HepG2 (cell line): ENCODE measurements around the gene FBXL13. TPM values are rescaled to one million over a fixed set of nuclear protein-coding genes. Genes with fewer than 3 reads are reported as not detected.

Experiments
- ATAC-seq: fragments of 200-7000 bp; cut with Tn5 transposase; 3 replicates; pipeline ENCODE4 v1.9.1; 2020; ENCODE audit warnings: mild to moderate bottlenecking, moderate library complexity
- BruUV-seq: library from RNA; stranded (reverse); fragments of 400-500 nt; replicated peaks from 2 replicates; lab custom pipeline; 2021; lab: Mats Ljungman, UMichigan
- CTCF ChIA-PET: fragments of 300-600 bp; formaldehyde crosslinking; extraction: SDS; loops from one replicate; lab custom pipeline; 2021; ENCODE audit warnings: low total read pairs, inconsistent platforms, low intra/inter-chr PET ratio; lab: Yijun Ruan, JAX
- POLR2A ChIA-PET: fragments of 350-600 bp; sonication (Branson Sonifier 250); formaldehyde crosslinking; loops from one replicate; lab custom pipeline; 2020; ENCODE audit warnings: antibody characterized with exemption, inconsistent platforms; lab: Yijun Ruan, JAX
- DNase-seq: peaks from one replicate; pipeline ENCODE4 v3.0.0-alpha.2; 2015; ENCODE audit warnings: low spot score
- FAIRE-seq: peaks from 3 replicates; lab custom pipeline; 2011; peaks lifted over from hg19 to GRCh38; lab: Jason Lieb, UNC
- H2AFZ ChIP-seq: one replicate; pipeline ENCODE4 v1.6.1; 2011; ENCODE audit warnings: low read length, inconsistent platforms
- H3K27ac ChIP-seq: fragments of 300-600 bp; 3 replicates; pipeline ENCODE4 v1.8.0; 2011; ENCODE audit warnings: mixed run types, mild to moderate bottlenecking, mixed read lengths, low read length, inconsistent platforms; ENCODE audit not compliant: insufficient read depth; ENCODE audit errors: extremely low read length
- H3K27me3 ChIP-seq, 2 experiments: fragments of 200-600 bp in 1 of 2; 2 replicates in 1 of 2; 3 replicates in 1 of 2; pipeline versions ENCODE4 v1.6.0 to v1.8.0; 2011; ENCODE audit warnings: low read length in 2 of 2, mild to moderate bottlenecking in 2 of 2, moderate library complexity in 2 of 2, inconsistent platforms in 1 of 2; ENCODE audit not compliant: insufficient read depth in 2 of 2, control insufficient read depth in 1 of 2
- H3K36me3 ChIP-seq, 2 experiments: fragments of 200-600 bp in 1 of 2; replicated peaks in 1 of 2; 2 replicates in 1 of 2; 3 replicates in 1 of 2; pipeline versions ENCODE4 v1.5.1 to v1.8.0; 2011; ENCODE audit warnings: low read length in 2 of 2, inconsistent platforms in 1 of 2; ENCODE audit not compliant: insufficient read depth in 2 of 2, control insufficient read depth in 1 of 2
- H3K4me1 ChIP-seq: 2 replicates; pipeline ENCODE4 v1.5.1; 2012; ENCODE audit warnings: low read length, inconsistent platforms; ENCODE audit not compliant: insufficient read depth
- H3K4me2 ChIP-seq: 2 replicates; pipeline ENCODE4 v1.6.0; 2011; ENCODE audit warnings: low read depth, low read length, inconsistent platforms
- H3K4me3 ChIP-seq, 3 experiments: fragments of 200-600 bp in 1 of 3; sonication (generic), shearing (Covaris generic) in 1 of 3; replicated peaks in 1 of 3; 2 replicates each; pipeline ENCODE4 v1.5.1; 2011 to 2016; ENCODE audit warnings: low read length in 3 of 3, inconsistent platforms in 2 of 3, low read depth in 2 of 3, mild to moderate bottlenecking in 2 of 3, control low read depth in 1 of 3, mixed read lengths in 1 of 3; ENCODE audit not compliant: insufficient read depth in 1 of 3
- H3K79me2 ChIP-seq: one replicate; pipeline ENCODE4 v1.6.1; 2011; ENCODE audit warnings: low read length, inconsistent platforms; ENCODE audit not compliant: insufficient read depth
- H3K9ac ChIP-seq: 2 replicates; pipeline ENCODE4 v1.6.0; 2011; ENCODE audit warnings: mild to moderate bottlenecking, low read depth, low read length, inconsistent platforms; ENCODE audit not compliant: insufficient read depth
- H3K9me3 ChIP-seq: 2 replicates; pipeline ENCODE4 v1.5.1; 2012; ENCODE audit warnings: mild to moderate bottlenecking, low read length
- H4K20me1 ChIP-seq: 2 replicates; pipeline ENCODE4 v1.6.0; 2011; ENCODE audit warnings: inconsistent platforms, mild to moderate bottlenecking, low read length, moderate library complexity; ENCODE audit not compliant: insufficient read depth
- PCBP1 ChIP-seq: fragments of 200-400 bp; formaldehyde crosslinking; IDR thresholded peaks from 2 replicates; pipeline ENCODE4 v1.6.1; 2017; ENCODE audit warnings: mild to moderate bottlenecking, low read depth, low read length, borderline replicate concordance
- SMAD9 ChIP-seq: sonication (generic); formaldehyde crosslinking; IDR thresholded peaks from 2 replicates; pipeline ENCODE4 v1.5.1; 2020; ENCODE audit warnings: mild to moderate bottlenecking, missing genetic modification reagents
- TRAFD1 ChIP-seq: sonication (generic); formaldehyde crosslinking; IDR thresholded peaks from 2 replicates; pipeline ENCODE4 v1.5.1; 2020; ENCODE audit warnings: missing genetic modification reagents, mild to moderate bottlenecking, borderline replicate concordance
- YEATS2 ChIP-seq: sonication (generic); formaldehyde crosslinking; IDR thresholded peaks from 2 replicates; pipeline ENCODE4 v1.4.0; 2020; ENCODE audit warnings: missing genetic modification reagents, borderline replicate concordance
- ZBTB25 ChIP-seq: IDR thresholded peaks from 2 replicates; pipeline ENCODE4 v1.6.1; 2018; ENCODE audit warnings: missing genetic modification reagents
- ZBTB3 ChIP-seq: sonication (generic); formaldehyde crosslinking; IDR thresholded peaks from 2 replicates; pipeline ENCODE4 v1.4.0; 2020; ENCODE audit warnings: low read depth, mild to moderate bottlenecking, moderate library complexity, missing genetic modification reagents, borderline replicate concordance
- ZNF160 ChIP-seq: sonication (generic); formaldehyde crosslinking; IDR thresholded peaks from 2 replicates; pipeline ENCODE4 v1.8.0; 2022; ENCODE audit warnings: mild to moderate bottlenecking, inconsistent platforms, missing genetic modification reagents
- ZNF792 ChIP-seq: IDR thresholded peaks from 2 replicates; pipeline ENCODE4 v1.6.1; 2016
- ZNF879 ChIP-seq: sonication (generic); formaldehyde crosslinking; IDR thresholded peaks from 2 replicates; pipeline ENCODE4 v1.8.1; 2023; ENCODE audit warnings: missing genetic modification reagents
- WGBS: methylation state at CpG from one replicate; pipeline ENCODE4 v1.1.6; 2017; ENCODE audit warnings: low lambda C conversion rate; 5-methylcytosine and 5-hydroxymethylcytosine counted together
- in situ Hi-C: cut with HindIII; loops from 2 replicates; pipeline ENCODE4 v1.10.0; 2017; ENCODE audit warnings: low pct_unique_long_range_greater_than_20kb; ENCODE audit not compliant: extremely low pct_ligation_motif_present
- intact Hi-C: fragments of 100-400 bp; cut with micrococcal nuclease; formaldehyde crosslinking; loops from one replicate; pipeline ENCODE4 v1.10.0; 2022; ENCODE audit not compliant: unreplicated experiment
- polyA plus RNA-seq, 8 experiments: library from polyadenylated mRNA; depleted of rRNA in 3 of 8; stranded (reverse) in 7 of 8; unstranded in 1 of 8; fragments of >200 nt; fragmentation: Illumina TruSeq in 4 of 8; extraction: Trizol in 4 of 8; gene quantifications; 2 replicates each; pipeline versions ENCODE4 v1.2.1 to v1.2.3, GENCODE V29; 2011 to 2016; ENCODE audit warnings: low read depth in 4 of 8, missing spikeins in 1 of 8, mixed read lengths in 1 of 8; ENCODE audit not compliant: insufficient read depth in 1 of 8
- total RNA-seq, 5 experiments: library from RNA; depleted of rRNA; stranded (reverse); fragments of >200 nt; fragmentation: Illumina TruSeq; extraction: Trizol; gene quantifications; 2 replicates each; pipeline ENCODE4 v1.2.3, GENCODE V29; 2016; ENCODE audit warnings: low read depth in 1 of 5
- TF ChIP-seq, protein P1 (sequence below): sonication (generic); formaldehyde crosslinking; IDR thresholded peaks from 2 replicates; pipeline ENCODE4 v1.9.0; 2021; ENCODE audit warnings: missing genetic modification reagents, borderline replicate concordance
- TF ChIP-seq, protein P2 (sequence below): sonication (generic); formaldehyde crosslinking; IDR thresholded peaks from 2 replicates; pipeline ENCODE4 v1.4.0; 2020; ENCODE audit warnings: missing genetic modification reagents, mild to moderate bottlenecking, borderline replicate concordance
- TF ChIP-seq, protein P3 (sequence below): sonication (generic); formaldehyde crosslinking; IDR thresholded peaks from 2 replicates; pipeline ENCODE4 v1.8.0; 2022; ENCODE audit warnings: low read depth, missing genetic modification reagents

Gene FBXL13
- total and polyA plus RNA-seq, 2 of the 13 experiments (the other 11 are each of a cell fraction or from before 2014, with no cell fraction given) = 0.24 to 0.77 TPM

DNA sequence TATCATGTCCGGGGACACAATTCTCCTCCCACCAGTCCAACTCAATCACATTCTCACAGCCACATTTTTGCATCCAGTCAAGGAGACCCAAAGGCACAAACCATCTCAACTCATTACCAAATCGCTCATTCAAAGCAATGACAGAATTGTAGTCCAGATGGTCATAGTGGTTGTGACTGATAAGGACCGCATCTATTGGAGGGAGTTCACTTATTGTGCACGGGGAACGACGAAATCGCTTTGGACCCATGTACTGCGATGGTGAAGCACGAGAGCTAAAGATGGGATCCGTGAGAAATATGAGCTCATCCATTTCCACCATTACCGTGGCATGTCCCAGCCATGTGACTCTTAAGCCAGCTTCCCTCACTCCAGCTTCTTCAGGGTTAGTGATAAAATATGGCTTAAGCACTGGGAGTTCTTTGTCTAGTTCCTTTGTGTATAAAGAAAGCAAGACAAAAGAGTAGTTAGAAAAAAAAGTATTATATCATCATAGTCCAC is 45.2 kb upstream of the FBXL13 start (continued):
- no peak for TF ChIP-seq PCBP1
- no peak for TF ChIP-seq ZNF160
- TF ChIP-seq, protein P1, sequence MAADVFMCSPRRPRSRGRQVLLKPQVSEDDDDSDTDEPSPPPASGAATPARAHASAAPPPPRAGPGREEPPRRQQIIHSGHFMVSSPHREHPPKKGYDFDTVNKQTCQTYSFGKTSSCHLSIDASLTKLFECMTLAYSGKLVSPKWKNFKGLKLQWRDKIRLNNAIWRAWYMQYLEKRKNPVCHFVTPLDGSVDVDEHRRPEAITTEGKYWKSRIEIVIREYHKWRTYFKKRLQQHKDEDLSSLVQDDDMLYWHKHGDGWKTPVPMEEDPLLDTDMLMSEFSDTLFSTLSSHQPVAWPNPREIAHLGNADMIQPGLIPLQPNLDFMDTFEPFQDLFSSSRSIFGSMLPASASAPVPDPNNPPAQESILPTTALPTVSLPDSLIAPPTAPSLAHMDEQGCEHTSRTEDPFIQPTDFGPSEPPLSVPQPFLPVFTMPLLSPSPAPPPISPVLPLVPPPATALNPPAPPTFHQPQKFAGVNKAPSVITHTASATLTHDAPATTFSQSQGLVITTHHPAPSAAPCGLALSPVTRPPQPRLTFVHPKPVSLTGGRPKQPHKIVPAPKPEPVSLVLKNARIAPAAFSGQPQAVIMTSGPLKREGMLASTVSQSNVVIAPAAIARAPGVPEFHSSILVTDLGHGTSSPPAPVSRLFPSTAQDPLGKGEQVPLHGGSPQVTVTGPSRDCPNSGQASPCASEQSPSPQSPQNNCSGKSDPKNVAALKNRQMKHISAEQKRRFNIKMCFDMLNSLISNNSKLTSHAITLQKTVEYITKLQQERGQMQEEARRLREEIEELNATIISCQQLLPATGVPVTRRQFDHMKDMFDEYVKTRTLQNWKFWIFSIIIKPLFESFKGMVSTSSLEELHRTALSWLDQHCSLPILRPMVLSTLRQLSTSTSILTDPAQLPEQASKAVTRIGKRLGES (CRISPR knock-in tag) = no peak

DNA sequence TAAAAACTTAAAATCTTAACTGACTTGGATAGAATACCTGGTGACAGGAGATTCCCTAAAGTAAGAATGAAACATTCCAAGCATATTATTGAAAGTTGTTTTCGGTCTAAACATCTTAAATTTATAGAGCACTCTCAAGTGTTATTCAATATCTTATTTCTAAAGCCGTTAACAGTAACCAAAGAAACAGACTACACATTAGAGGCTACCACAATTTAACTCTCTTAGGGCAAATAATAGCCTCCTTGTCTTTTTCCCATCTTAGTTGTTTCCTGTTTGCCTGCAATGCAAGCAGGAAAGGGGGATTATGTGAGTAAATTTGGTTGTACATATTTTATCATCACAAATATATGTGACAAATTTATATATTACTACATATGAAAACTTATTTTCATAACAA is 42.9 kb upstream of the FBXL13 start:
- H3K4me2 ChIP-seq = no peak overlapping the region
- no peaks in the 10 kb centered on the region for H4K20me1 ChIP-seq
- no peak overlapping the region for H3K27ac ChIP-seq
- intact Hi-C loops (no loop called here), in situ Hi-C loops (no loop called here)
- FAIRE-seq (no peak), DNase-seq (no peak), ATAC-seq (no peak)
- H3K79me2 ChIP-seq = no peaks in the 10 kb centered on the region
- H2AFZ ChIP-seq = no peak overlapping the region
- no peaks in the 10 kb centered on the region for H3K4me1 ChIP-seq
- no peaks in the 10 kb centered on the region for H3K9me3 ChIP-seq
- no TSS peak for BruUV-seq
- no peaks in the 10 kb centered on the region for H3K27me3 ChIP-seq
- POLR2A ChIA-PET = no interaction called here
- peaks cover 8 to 16% of the 10 kb centered on the region in 2 experiments for H3K36me3 ChIP-seq
- WGBS = 100% methylated on average over 2 of the region's 2 CpGs
- H3K9ac ChIP-seq = no peak overlapping the region
- CTCF ChIA-PET = no interaction called here
- no peak overlapping the region for H3K4me3 ChIP-seq
- TF ChIP-seq SMAD9 = no peak
- TF ChIP-seq, protein P2, sequence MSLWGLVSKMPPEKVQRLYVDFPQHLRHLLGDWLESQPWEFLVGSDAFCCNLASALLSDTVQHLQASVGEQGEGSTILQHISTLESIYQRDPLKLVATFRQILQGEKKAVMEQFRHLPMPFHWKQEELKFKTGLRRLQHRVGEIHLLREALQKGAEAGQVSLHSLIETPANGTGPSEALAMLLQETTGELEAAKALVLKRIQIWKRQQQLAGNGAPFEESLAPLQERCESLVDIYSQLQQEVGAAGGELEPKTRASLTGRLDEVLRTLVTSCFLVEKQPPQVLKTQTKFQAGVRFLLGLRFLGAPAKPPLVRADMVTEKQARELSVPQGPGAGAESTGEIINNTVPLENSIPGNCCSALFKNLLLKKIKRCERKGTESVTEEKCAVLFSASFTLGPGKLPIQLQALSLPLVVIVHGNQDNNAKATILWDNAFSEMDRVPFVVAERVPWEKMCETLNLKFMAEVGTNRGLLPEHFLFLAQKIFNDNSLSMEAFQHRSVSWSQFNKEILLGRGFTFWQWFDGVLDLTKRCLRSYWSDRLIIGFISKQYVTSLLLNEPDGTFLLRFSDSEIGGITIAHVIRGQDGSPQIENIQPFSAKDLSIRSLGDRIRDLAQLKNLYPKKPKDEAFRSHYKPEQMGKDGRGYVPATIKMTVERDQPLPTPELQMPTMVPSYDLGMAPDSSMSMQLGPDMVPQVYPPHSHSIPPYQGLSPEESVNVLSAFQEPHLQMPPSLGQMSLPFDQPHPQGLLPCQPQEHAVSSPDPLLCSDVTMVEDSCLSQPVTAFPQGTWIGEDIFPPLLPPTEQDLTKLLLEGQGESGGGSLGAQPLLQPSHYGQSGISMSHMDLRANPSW (CRISPR knock-in tag) = no peak
- no peak for TF ChIP-seq TRAFD1 (CRISPR knock-in tag)
- TF ChIP-seq, protein P3, sequence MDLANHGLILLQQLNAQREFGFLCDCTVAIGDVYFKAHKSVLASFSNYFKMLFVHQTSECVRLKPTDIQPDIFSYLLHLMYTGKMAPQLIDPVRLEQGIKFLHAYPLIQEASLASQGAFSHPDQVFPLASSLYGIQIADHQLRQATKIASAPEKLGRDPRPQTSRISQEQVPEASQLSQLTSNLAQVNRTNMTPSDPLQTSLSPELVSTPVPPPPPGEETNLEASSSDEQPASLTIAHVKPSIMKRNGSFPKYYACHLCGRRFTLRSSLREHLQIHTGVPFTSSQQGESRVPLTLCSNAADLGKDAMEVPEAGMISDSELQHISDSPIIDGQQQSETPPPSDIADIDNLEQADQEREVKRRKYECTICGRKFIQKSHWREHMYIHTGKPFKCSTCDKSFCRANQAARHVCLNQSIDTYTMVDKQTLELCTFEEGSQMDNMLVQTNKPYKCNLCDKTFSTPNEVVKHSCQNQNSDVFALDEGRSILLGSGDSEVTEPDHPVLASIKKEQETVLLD (CRISPR knock-in tag) = no peak
- TF ChIP-seq ZNF879 (CRISPR knock-in tag) = no peak
- TF ChIP-seq ZBTB25 (CRISPR knock-in tag) = no peak
- TF ChIP-seq ZBTB3 (CRISPR knock-in tag) = no peak
- no peak for TF ChIP-seq YEATS2 (CRISPR knock-in tag)
- TF ChIP-seq ZNF792 (CRISPR knock-in tag) = no peak
